Lower leg skin (tissue), 4 donors: ENCODE measurements around the gene AOPEP. TPM values are rescaled to one million over a fixed set of nuclear protein-coding genes. Genes with fewer than 3 reads are reported as not detected.

Experiments
- DNase-seq, 2 donors: peaks; one replicate each; pipeline ENCODE4 v3.0.0-alpha.2; 2019; ENCODE audit warnings: low spot score in 2 of 2
- H3K4me3 ChIP-seq: fragments of 200-600 bp; sonication (generic); 2 replicates; pipeline ENCODE4 v1.5.1; 2017; ENCODE audit warnings: mild to moderate bottlenecking, low read depth; ENCODE audit not compliant: poor library complexity, severe bottlenecking
- POLR2A ChIP-seq, 2 donors: fragments of 450-650 bp; IDR thresholded peaks; one replicate each; pipeline ENCODE4 v1.6.1; 2016 to 2017; ENCODE audit warnings: antibody characterized with exemption in 2 of 2, mild to moderate bottlenecking in 1 of 2, moderate library complexity in 1 of 2
- WGBS, 2 donors: methylation state at CpG; one replicate each; pipeline ENCODE4 v1.1.5; 2018; 5-methylcytosine and 5-hydroxymethylcytosine counted together
- intact Hi-C: fragments of 100-400 bp; cut with DNase I; formaldehyde crosslinking; loops from one replicate; pipeline ENCODE4 v1.15.0; 2023; ENCODE audit warnings: low total_unique reads
- total RNA-seq, 4 donors: library from RNA; depleted of rRNA; stranded (reverse); fragments of >200 nt; gene quantifications; one replicate each; pipeline ENCODE4 v1.1.0, GENCODE V29; 2016
- TF ChIP-seq, protein P1 (sequence below), 3 donors: fragments of 450-650 bp; IDR thresholded peaks; one replicate each; pipeline ENCODE4 v1.5.1; 2016; ENCODE audit warnings: antibody characterized with exemption in 3 of 3, mild to moderate bottlenecking in 3 of 3, moderate library complexity in 2 of 3

AOPEP gene
- total RNA-seq, 4 donors from 2014 or later = 66.3 to 136 (median 118) TPM

DNA sequence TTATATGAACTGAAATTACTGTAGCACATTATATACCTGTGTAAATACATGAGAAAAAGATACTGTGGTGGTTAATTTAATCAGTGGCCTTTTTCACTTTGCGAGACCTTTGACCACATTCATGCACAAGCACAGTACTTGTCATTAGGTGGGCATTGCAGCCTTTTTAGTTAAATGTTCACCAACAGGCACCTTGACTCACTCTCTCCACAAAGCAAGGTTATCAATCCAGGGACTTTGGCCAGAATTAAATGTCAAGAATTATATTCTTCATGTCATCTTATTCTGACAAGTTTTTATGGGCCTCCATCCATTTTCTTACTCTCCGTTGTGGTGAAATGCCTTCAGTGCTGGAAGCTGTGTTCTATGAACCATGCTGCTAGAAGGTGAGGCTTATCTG lies 72.2 kb downstream of the AOPEP start:
- 79 to 83% methylated on average over 2 of the region's 2 CpGs for WGBS, 2 donors
- H3K4me3 ChIP-seq = no peak overlapping the region
- DNase-seq = no peak
- intact Hi-C loops = no loop called here
- TF ChIP-seq POLR2A (IDR thresholded peaks at IDR 0.05) = no peak
- TF ChIP-seq, protein P1, sequence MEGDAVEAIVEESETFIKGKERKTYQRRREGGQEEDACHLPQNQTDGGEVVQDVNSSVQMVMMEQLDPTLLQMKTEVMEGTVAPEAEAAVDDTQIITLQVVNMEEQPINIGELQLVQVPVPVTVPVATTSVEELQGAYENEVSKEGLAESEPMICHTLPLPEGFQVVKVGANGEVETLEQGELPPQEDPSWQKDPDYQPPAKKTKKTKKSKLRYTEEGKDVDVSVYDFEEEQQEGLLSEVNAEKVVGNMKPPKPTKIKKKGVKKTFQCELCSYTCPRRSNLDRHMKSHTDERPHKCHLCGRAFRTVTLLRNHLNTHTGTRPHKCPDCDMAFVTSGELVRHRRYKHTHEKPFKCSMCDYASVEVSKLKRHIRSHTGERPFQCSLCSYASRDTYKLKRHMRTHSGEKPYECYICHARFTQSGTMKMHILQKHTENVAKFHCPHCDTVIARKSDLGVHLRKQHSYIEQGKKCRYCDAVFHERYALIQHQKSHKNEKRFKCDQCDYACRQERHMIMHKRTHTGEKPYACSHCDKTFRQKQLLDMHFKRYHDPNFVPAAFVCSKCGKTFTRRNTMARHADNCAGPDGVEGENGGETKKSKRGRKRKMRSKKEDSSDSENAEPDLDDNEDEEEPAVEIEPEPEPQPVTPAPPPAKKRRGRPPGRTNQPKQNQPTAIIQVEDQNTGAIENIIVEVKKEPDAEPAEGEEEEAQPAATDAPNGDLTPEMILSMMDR (IDR thresholded peaks at IDR 0.05) = no peak

DNA sequence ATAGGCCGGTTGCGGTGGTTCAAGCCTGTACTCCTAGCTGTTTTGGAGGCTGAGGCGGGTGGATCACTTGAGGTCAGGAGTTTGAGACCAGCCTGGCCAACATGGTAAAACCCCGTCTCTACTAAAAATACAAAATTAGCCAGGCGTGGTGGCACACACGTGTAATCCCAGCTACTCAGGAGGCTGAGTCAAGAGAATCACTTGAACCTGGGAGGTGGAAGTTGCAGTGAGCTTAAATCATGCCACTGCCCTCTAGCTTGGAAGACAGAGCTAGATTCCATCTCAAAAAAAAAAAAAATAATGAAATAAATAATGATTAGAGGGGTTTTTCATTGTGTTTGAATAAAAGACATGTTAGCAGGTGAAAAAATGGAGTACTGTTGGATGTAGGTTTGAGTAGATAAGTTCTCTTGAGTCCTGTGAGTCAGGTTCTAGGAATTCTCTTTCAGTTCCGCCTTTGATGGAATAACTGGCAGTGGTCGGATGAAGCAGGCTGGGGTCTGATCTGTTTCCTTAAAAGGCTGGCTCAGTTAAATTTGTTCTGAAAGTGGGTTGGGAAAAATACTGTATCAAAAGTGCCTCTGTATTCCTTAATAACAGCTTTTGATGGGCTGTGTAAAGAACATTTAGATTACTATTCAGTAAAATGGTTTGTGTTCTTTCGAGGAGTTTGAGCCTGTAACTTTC lies 73.2 kb downstream of the AOPEP start:
- DNase-seq = no peak
- TF ChIP-seq, protein P1 (IDR thresholded peaks at IDR 0.05) = no peak
- no peak for TF ChIP-seq POLR2A (IDR thresholded peaks at IDR 0.05)
- H3K4me3 ChIP-seq = no peak overlapping the region
- WGBS, 2 donors = 63 to 64% methylated on average over 9 of the region's 9 CpGs
- intact Hi-C loops = loop anchor here (10.0 kb wide), 1 partner anchor 65 kb away; no protein-coding TSS in a partner anchor

DNA sequence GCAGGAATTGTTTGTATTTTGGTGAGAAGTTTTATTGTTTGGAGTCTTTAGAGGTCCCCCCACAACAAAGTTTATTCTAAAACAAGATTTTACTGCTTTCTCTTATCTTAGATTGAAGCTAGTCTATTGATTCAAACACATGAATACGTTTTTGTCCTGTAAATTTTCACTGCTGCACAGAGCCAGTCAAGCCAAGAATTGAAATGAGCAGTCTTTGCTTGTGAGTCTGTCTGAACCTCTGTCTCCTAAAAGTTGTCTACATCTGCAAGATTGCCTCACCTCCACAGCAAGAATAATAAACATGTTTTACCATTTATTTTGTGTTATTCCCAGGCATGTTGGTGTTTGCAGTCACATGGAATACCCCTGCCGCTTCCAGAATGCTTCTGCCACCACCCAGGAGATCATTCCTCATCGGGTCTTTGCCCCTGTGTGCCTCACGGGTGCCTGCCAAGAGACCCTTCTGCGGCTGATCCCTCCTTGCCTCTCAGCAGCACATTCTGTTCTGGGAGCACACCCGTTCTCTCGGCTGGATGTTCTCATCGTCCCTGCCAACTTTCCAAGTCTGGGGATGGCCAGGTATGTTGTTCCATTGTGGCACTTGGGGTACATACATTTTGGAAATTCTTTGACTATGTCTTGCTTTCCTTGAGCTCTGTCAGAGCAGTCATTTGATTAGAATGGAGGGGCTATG lies 74.1 kb downstream of the AOPEP start:
- peak in 1 of 2 donors; percentile 59 for DNase-seq
- TF ChIP-seq, protein P1 (IDR thresholded peaks at IDR 0.05) = no peak
- TF ChIP-seq POLR2A (IDR thresholded peaks at IDR 0.05) = no peak
- 42 to 56% methylated on average over 8 of the region's 8 CpGs for WGBS, 2 donors
- H3K4me3 ChIP-seq = no peak overlapping the region
- intact Hi-C loops = loop anchor here (10.0 kb wide), 1 partner anchor 64 kb away; no protein-coding TSS in a partner anchor

DNA sequence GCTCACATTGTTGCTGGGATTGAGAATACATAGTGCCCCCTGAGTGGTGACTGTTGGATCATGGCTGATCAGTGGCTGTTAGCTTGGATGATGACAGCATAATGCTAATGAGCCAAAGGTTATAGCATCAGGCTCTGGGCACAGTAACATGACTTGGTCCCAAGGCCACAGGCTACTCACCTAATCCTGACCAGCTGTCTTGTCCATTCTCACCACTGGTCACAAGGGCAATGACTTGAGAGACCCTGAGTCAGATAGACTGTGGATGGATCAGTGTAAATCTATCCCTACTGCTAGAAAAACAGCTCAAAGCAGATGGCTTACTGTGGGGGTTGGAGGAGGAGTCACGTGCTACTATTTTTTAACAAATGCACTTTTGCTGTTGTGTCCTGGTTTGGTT lies 74.7 kb downstream of the AOPEP start:
- intact Hi-C loops = loop anchor here (10.0 kb wide), 1 partner anchor 64 kb away; no protein-coding TSS in a partner anchor
- TF ChIP-seq, protein P1 (IDR thresholded peaks at IDR 0.05) = no peak
- no peak for TF ChIP-seq POLR2A (IDR thresholded peaks at IDR 0.05)
- H3K4me3 ChIP-seq = no peak overlapping the region
- WGBS, 2 donors = 19 to 22% methylated on average over 1 of the region's 1 CpG
- DNase-seq = no peak

DNA sequence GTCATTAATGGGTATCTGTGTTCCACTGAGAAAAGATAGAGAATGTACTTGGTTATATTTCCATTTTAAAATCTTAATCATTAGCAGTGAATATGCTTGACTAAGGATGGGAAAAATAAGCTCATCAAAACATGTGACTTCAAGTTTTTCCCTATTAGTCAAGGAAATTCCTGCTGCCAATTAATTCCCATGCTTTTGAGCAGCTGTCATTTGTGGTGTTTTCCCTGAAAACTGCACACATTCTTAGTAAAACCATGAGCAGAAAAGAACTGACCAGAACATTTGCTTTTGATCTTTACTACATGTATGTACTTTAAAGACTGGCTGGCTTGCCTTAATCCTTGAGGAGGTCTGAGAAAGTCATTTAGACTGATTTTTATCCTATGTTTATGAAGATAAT lies 75.2 kb downstream of the AOPEP start:
- TF ChIP-seq, protein P1 (IDR thresholded peaks at IDR 0.05) = no peak
- TF ChIP-seq POLR2A (IDR thresholded peaks at IDR 0.05) = no peak
- DNase-seq = no peak
- intact Hi-C loops = loop anchor here (10.0 kb wide), 1 partner anchor 63 kb away; no protein-coding TSS in a partner anchor
- no peak overlapping the region for H3K4me3 ChIP-seq
